GM12801 (cell line): ENCODE measurements around the gene FAM83F.

Experiments used
- CTCF ChIP-seq: IDR thresholded peaks from one replicate; pipeline ENCODE4 v1.5.1; 2011; ENCODE audit warnings: control low read depth; ENCODE audit not compliant: insufficient read length; ENCODE audit errors: extremely low read depth

FAM83F gene

GRCh38 chr22:39967996-39968972 is 26.5 kb upstream of the FAM83F start:
- TF ChIP-seq CTCF: no peak

- no peak for TF ChIP-seq CTCF
These were observed 24.0 kb upstream of the FAM83F start for GRCh38 chr22:39970742-39971141.

GRCh38 chr22:39972641-39973040 is 22.1 kb upstream of the FAM83F start:
- no peak for TF ChIP-seq CTCF

- TF ChIP-seq CTCF: no peak
These were observed 21.1 kb upstream of the FAM83F start for GRCh38 chr22:39973656-39974055.

GRCh38 chr22:39974065-39974464 is 20.7 kb upstream of the FAM83F start:
- no peak for TF ChIP-seq CTCF

- no peak for TF ChIP-seq CTCF
These were observed 15.7 kb upstream of the FAM83F start for GRCh38 chr22:39979048-39979447.

GRCh38 chr22:39979458-39979857 is 15.3 kb upstream of the FAM83F start:
- no peak for TF ChIP-seq CTCF
